Esophagus muscularis mucosa (tissue), 4 donors: ENCODE results near the gene HOXC12. TPM values are rescaled to one million over a fixed set of nuclear protein-coding genes. Genes with fewer than 3 reads are reported as not detected.

Experiments used
- DNase-seq: peaks from one replicate; pipeline ENCODE4 v3.0.0-alpha.2; 2017; ENCODE audit errors: extremely low spot score
- H3K27ac ChIP-seq, 4 donors: fragments of 200-600 bp; sonication (generic); replicated peaks in 1 of 4; 1 replicate in 3 of 4; 2 replicates in 1 of 4; pipeline ENCODE4 v1.5.1; 2016 to 2019; ENCODE audit warnings: mild to moderate bottlenecking in 1 of 4
- H3K27me3 ChIP-seq, 4 donors: fragments of 200-600 bp; sonication (generic); one replicate each; pipeline versions ENCODE4 v1.5.1 to v1.6.0; 2016 to 2019
- H3K36me3 ChIP-seq, 4 donors: fragments of 200-600 bp; sonication (generic); one replicate each; pipeline ENCODE4 v1.5.1; 2016 to 2019
- H3K4me1 ChIP-seq, 4 donors: fragments of 200-600 bp; sonication (generic); one replicate each; pipeline ENCODE4 v1.5.1; 2016 to 2019
- H3K4me3 ChIP-seq, 4 donors: fragments of 200-600 bp; sonication (generic); 1 replicate in 2 of 4; 2 replicates in 2 of 4; pipeline ENCODE4 v1.5.1; 2016 to 2019; ENCODE audit warnings: mild to moderate bottlenecking in 4 of 4, moderate library complexity in 1 of 4
- H3K9me3 ChIP-seq, 4 donors: fragments of 200-600 bp; sonication (generic); 1 replicate in 3 of 4; 2 replicates in 1 of 4; pipeline ENCODE4 v1.5.1; 2016 to 2019
- CTCF ChIP-seq, 3 experiments: fragments of 200-600 bp in 2 of 3; fragments of 450-650 bp in 1 of 3; sonication (generic) in 2 of 3; IDR thresholded peaks; one replicate each; pipeline ENCODE4 v1.5.1; 2017 to 2019; ENCODE audit warnings: antibody characterized with exemption in 3 of 3, mild to moderate bottlenecking in 2 of 3, moderate library complexity in 1 of 3
- EP300 ChIP-seq: sonication (generic); formaldehyde crosslinking; IDR thresholded peaks from one replicate; pipeline ENCODE4 v1.6.1; 2017; ENCODE audit warnings: antibody characterized with exemption
- POLR2A ChIP-seq: fragments of 450-650 bp; IDR thresholded peaks from one replicate; pipeline ENCODE4 v1.6.1; 2017; ENCODE audit warnings: antibody characterized with exemption, moderate library complexity, mild to moderate bottlenecking, low read depth
- POLR2AphosphoS5 ChIP-seq, 2 donors: sonication (generic); formaldehyde crosslinking; IDR thresholded peaks; one replicate each; pipeline ENCODE4 v1.6.1; 2017; ENCODE audit warnings: antibody characterized with exemption in 2 of 2
- whole genome bisulfite sequencing: methylation state at CpG from one replicate; pipeline ENCODE4 v1.1.5; 2018; 5-methylcytosine and 5-hydroxymethylcytosine counted together
- intact Hi-C: fragments of 100-400 bp; cut with DNase I; formaldehyde crosslinking; loops from one replicate; pipeline ENCODE4 v1.15.1; 2023
- total RNA-seq, 4 donors: library from RNA; depleted of rRNA; stranded (reverse); fragments of >200 nt; gene quantifications; one replicate each; pipeline versions ENCODE4 v1.1.0 to v1.2.1, GENCODE V29; 2016

The HOXC12 gene
- total RNA-seq, 4 donors from 2014 or later = not detected

- Histone ChIP-seq H3K4me1 (peaks cover 24 to 35% (median 29%) of the 10 kb centered on the region in 4 donors), H3K27me3 (peaks cover 16 to 100% (median 95%) of the 10 kb centered on the region in 4 donors)
Observed at GRCh38 chr12:53971686-53972085, 17.0 kb downstream of the HOXC12 start.

DNA sequence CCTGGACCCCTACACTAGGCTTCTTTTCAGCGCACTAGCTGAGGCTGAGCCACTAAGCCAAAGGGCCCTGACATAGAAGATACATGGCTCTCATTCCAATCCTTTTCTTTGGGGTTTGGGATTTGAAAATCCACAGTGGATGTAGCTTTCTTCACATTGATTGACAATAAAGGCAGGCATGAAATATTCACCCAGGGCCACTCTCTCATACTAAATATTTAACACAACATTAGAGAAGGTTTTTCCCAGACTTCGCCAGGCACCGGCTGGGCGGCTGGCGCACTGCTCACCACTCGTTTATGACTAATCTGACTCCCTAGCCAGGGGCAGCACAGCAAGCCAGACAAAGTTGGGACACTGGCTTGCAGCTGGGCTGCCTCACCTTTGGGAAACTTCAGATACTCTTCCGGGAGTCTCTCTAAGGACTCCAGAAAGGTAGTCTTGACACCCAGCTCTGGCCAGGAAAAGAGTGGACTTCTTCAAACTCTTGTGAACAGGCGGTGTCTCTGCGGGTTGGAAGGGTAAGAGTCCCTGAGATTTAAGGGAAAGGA is 17.5 kb downstream of the HOXC12 start:
- Histone ChIP-seq H3K36me3 (no peaks in the 10 kb centered on the region), H3K27me3 (peaks cover 16 to 100% (median 93%) of the 10 kb centered on the region in 4 donors), H3K9me3 (no peaks in the 10 kb centered on the region), H3K27ac (no peak overlapping the region), H3K4me3 (no peak overlapping the region), H3K4me1 (peaks cover 24 to 33% (median 28%) of the 10 kb centered on the region in 4 donors)
- no peak for DNase-seq
- intact Hi-C loops = no loop called here
- 37% methylated on average over 4 of the region's 9 CpGs for WGBS
- no peak for TF ChIP-seq POLR2A
- no peak for TF ChIP-seq CTCF (IDR thresholded peaks at IDR 0.05)
- TF ChIP-seq EP300 = no peak
- TF ChIP-seq POLR2AphosphoS5 (IDR thresholded peaks at IDR 0.05) = no peak

More at GRCh38 chr12:53971686-53972085, 17.0 kb downstream of the HOXC12 start:
- no peak overlapping the region for H3K4me3 ChIP-seq
- WGBS = no CpG with 5 or more reads among the region's 2 CpGs
- H3K27ac ChIP-seq = no peak overlapping the region
- H3K9me3 ChIP-seq = no peaks in the 10 kb centered on the region
- intact Hi-C loops = no loop called here
- TF ChIP-seq POLR2A = no peak
- TF ChIP-seq CTCF (IDR thresholded peaks at IDR 0.05) = no peak
- TF ChIP-seq POLR2AphosphoS5 (IDR thresholded peaks at IDR 0.05) = no peak
- TF ChIP-seq EP300 = no peak
- no peak for DNase-seq
- no peaks in the 10 kb centered on the region for H3K36me3 ChIP-seq

DNA sequence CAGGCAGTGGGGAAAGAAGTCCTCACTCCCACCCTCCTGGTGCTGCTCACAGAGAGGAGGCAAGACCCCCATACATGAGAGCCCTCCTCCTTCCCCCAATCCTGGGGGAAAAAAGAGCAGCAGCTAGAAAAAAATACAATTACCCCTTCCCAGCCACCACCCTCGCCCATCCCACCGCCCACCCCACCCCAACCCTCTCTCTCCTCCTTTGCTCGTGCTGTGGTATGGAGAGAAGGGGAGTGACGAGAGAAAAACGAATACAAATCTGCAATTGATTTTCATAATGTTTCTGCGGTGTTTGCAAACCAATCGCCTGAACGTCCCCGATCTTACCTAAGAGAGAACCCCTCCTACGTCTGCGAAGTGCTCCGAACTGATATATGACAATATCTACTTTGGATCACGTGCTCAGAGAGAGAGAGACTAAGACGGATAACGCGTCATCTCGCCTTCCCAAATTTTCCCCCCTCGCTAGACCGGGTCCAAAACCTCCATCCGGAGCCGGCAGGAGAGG is 18.1 kb downstream of the HOXC12 start, which contains the start of gene HOXC11:
Gene HOXC11, plus strand, starts transcription at position 405 of the 514 bp plus-strand sequence. CDS start 116 bp downstream, outside the sequence.
- Histone ChIP-seq H3K9me3 (no peaks in the 10 kb centered on the region), H3K36me3 (no peaks in the 10 kb centered on the region), H3K4me3 (peak within 1 kb of the TSS; percentile 12 to 46 (median 31)), H3K27ac (no peak within 1 kb of the TSS), H3K4me1 (peaks cover 24 to 33% (median 28%) of the 10 kb centered on the region in 4 donors), H3K27me3 (peaks cover 16 to 100% (median 93%) of the 10 kb centered on the region in 4 donors)
- intact Hi-C loops = no loop called here
- WGBS = 8% methylated on average over 12 of the region's 21 CpGs
- no peak for DNase-seq
- TF ChIP-seq EP300 (no peak), POLR2AphosphoS5 (IDR thresholded peaks at IDR 0.05) (no peak), POLR2A (no peak), CTCF (IDR thresholded peaks at IDR 0.05) (no peak)

GRCh38 chr12:53973236-53974042 is 18.7 kb downstream of the HOXC12 start:
- WGBS = 6% methylated on average over 28 of the region's 71 CpGs
- H3K4me1 ChIP-seq = peaks cover 24 to 30% (median 28%) of the 10 kb centered on the region in 4 donors
- intact Hi-C loops = no loop called here
- no peak for DNase-seq
- H3K9me3 ChIP-seq = no peaks in the 10 kb centered on the region
- H3K4me3 ChIP-seq = peak overlapping the region; percentile 12 to 46 (median 31)
- no peaks in the 10 kb centered on the region for H3K36me3 ChIP-seq
- no peak overlapping the region for H3K27ac ChIP-seq
- H3K27me3 ChIP-seq = peaks cover 16 to 100% (median 95%) of the 10 kb centered on the region in 4 donors
- TF ChIP-seq CTCF (IDR thresholded peaks at IDR 0.05) = no peak
- TF ChIP-seq POLR2AphosphoS5 (IDR thresholded peaks at IDR 0.05) = no peak
- TF ChIP-seq POLR2A = no peak
